Ishikawa (cell line): ENCODE measurements around the gene CARD14.

Source experiments
- CEBPB ChIP-seq: IDR thresholded peaks from 2 replicates; pipeline ENCODE4 v1.6.1; 2012
- CREB1 ChIP-seq: IDR thresholded peaks from 2 replicates; pipeline ENCODE4 v1.6.1; 2012; ENCODE audit warnings: low read depth
- EGR1 ChIP-seq: IDR thresholded peaks from 2 replicates; pipeline ENCODE4 v1.6.1; 2012
- EP300 ChIP-seq: IDR thresholded peaks from 2 replicates; pipeline ENCODE4 v1.6.1; 2012; ENCODE audit warnings: borderline replicate concordance
- FOXM1 ChIP-seq: IDR thresholded peaks from 2 replicates; pipeline ENCODE4 v1.6.1; 2012; ENCODE audit warnings: low read depth, borderline replicate concordance
- MAX ChIP-seq: IDR thresholded peaks from 2 replicates; pipeline ENCODE4 v1.6.1; 2012
- NFIC ChIP-seq: IDR thresholded peaks from 2 replicates; pipeline ENCODE4 v1.6.1; 2012
- RAD21 ChIP-seq: IDR thresholded peaks from 2 replicates; pipeline ENCODE4 v1.6.1; 2012; ENCODE audit warnings: low read depth
- REST ChIP-seq: IDR thresholded peaks from 2 replicates; pipeline ENCODE4 v1.6.1; 2012; ENCODE audit warnings: low read depth, mild to moderate bottlenecking
- TAF1 ChIP-seq: IDR thresholded peaks from 2 replicates; pipeline ENCODE4 v1.6.1; 2012; ENCODE audit warnings: low read depth, mild to moderate bottlenecking
- TCF12 ChIP-seq: IDR thresholded peaks from 2 replicates; pipeline ENCODE4 v1.6.1; 2012; ENCODE audit warnings: low read depth
- TEAD4 ChIP-seq: IDR thresholded peaks from 2 replicates; pipeline ENCODE4 v1.6.1; 2012
- USF1 ChIP-seq: IDR thresholded peaks from 2 replicates; pipeline ENCODE4 v1.6.1; 2012
- YY1 ChIP-seq: IDR thresholded peaks from 2 replicates; pipeline ENCODE4 v1.6.1; 2012; ENCODE audit warnings: low read depth
- ZBTB7A ChIP-seq: IDR thresholded peaks from 2 replicates; pipeline ENCODE4 v1.6.1; 2012; ENCODE audit warnings: low read depth

The CARD14 gene

GRCh38 chr17:80212511-80212910 lies 42.7 kb downstream of the CARD14 start:
- no peak for TF ChIP-seq TCF12
- TF ChIP-seq TEAD4 = no peak
- no peak for TF ChIP-seq MAX
- TF ChIP-seq TAF1 = no peak
- no peak for TF ChIP-seq FOXM1
- no peak for TF ChIP-seq ZBTB7A
- no peak for TF ChIP-seq NFIC
- no peak for TF ChIP-seq REST
- TF ChIP-seq USF1 = no peak
- no peak for TF ChIP-seq CREB1
- no peak for TF ChIP-seq RAD21
- TF ChIP-seq YY1 = no peak

- TF ChIP-seq EP300 (no peak), YY1 (no peak), USF1 (no peak), RAD21 (no peak), ZBTB7A (no peak), REST (no peak), TCF12 (no peak), TAF1 (no peak), MAX (no peak), CEBPB (no peak), FOXM1 (no peak), EGR1 (no peak), NFIC (no peak), CREB1 (no peak), TEAD4 (no peak)
These were observed 43.3 kb downstream of the CARD14 start for GRCh38 chr17:80212962-80213642.

- TF ChIP-seq EGR1 = no peak
- no peak for TF ChIP-seq TEAD4
- TF ChIP-seq EP300 = no peak
- TF ChIP-seq NFIC = no peak
- no peak for TF ChIP-seq FOXM1
- TF ChIP-seq REST = no peak
- TF ChIP-seq YY1 = no peak
- TF ChIP-seq TAF1 = no peak
- TF ChIP-seq CEBPB = no peak
- TF ChIP-seq MAX = no peak
- TF ChIP-seq RAD21 = no peak
- TF ChIP-seq ZBTB7A = no peak
- no peak for TF ChIP-seq CREB1
- no peak for TF ChIP-seq USF1
- TF ChIP-seq TCF12 = no peak
These were observed 43.8 kb downstream of the CARD14 start for GRCh38 chr17:80213643-80213975.
